ENCODE results near the gene KCNH1. TPM values are rescaled to one million over a fixed set of nuclear protein-coding genes. Genes with fewer than 3 reads are reported as not detected.

Gene KCNH1
- total RNA-seq, 4 donors from 2014 or later = 0.53 to 16.5 (median 2.4) TPM

DNA sequence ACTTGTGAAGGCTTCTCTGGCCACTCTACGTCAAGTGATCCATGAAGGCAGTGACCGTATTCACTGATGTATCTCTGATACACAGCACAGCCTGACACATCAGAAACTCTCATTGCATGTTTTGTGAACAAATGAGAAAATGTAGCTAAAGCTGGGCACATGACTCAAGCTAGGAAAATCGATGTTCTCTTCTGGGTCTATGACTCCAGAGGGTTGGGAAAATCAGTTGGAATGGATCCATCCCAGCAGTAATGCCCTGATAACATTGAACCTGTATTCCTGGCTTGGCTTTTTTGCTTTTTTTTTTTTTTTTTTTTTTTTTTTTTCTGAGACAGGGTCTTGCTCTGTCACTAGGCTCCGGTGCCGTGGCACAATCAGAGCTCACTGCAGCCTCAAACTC lies 395.7 kb downstream of the KCNH1 start:
- H3K4me3 ChIP-seq = no peak overlapping the region

DNA sequence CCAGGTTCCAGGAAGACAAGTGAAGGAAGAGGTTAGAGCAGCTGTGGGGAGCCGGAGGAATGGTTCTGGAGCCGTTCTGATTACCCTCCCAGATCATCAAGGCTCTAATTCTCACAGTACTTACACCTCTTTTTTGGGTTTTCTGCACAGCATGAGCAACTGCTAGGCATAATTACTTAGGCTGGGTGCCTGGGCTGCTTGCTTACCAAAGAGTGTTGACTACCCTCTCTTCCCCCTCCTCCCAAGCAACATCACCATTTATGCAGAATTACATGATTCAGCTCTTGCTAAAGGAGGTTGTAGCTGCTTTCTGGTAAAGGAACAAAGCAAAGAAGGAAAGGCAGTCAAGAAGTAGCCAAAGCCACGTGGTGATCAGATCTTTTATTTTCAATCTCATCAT lies 397.2 kb downstream of the KCNH1 start:
- no peaks in the 10 kb centered on the region for H3K9me3 ChIP-seq
- TF ChIP-seq, protein P1, sequence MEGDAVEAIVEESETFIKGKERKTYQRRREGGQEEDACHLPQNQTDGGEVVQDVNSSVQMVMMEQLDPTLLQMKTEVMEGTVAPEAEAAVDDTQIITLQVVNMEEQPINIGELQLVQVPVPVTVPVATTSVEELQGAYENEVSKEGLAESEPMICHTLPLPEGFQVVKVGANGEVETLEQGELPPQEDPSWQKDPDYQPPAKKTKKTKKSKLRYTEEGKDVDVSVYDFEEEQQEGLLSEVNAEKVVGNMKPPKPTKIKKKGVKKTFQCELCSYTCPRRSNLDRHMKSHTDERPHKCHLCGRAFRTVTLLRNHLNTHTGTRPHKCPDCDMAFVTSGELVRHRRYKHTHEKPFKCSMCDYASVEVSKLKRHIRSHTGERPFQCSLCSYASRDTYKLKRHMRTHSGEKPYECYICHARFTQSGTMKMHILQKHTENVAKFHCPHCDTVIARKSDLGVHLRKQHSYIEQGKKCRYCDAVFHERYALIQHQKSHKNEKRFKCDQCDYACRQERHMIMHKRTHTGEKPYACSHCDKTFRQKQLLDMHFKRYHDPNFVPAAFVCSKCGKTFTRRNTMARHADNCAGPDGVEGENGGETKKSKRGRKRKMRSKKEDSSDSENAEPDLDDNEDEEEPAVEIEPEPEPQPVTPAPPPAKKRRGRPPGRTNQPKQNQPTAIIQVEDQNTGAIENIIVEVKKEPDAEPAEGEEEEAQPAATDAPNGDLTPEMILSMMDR (IDR thresholded peaks at IDR 0.05) = no peak
- no peak for TF ChIP-seq POLR2A (IDR thresholded peaks at IDR 0.05)
- H3K4me1 ChIP-seq = no peaks in the 10 kb centered on the region
- H3K27ac ChIP-seq = no peak overlapping the region
- no peaks in the 10 kb centered on the region for H3K36me3 ChIP-seq
- H3K4me3 ChIP-seq = no peak overlapping the region
- H3K27me3 ChIP-seq = no peaks in the 10 kb centered on the region
- no peak for DNase-seq

More for the DNA sequence above, 395.7 kb downstream of the KCNH1 start:
- no peak for TF ChIP-seq POLR2A (IDR thresholded peaks at IDR 0.05)
- TF ChIP-seq, protein P1 (IDR thresholded peaks at IDR 0.05) = no peak
- Histone ChIP-seq H3K4me1 (no peaks in the 10 kb centered on the region), H3K27ac (no peak overlapping the region), H3K27me3 (no peaks in the 10 kb centered on the region), H3K36me3 (no peaks in the 10 kb centered on the region), H3K9me3 (no peaks in the 10 kb centered on the region)
- DNase-seq = no peak

DNA sequence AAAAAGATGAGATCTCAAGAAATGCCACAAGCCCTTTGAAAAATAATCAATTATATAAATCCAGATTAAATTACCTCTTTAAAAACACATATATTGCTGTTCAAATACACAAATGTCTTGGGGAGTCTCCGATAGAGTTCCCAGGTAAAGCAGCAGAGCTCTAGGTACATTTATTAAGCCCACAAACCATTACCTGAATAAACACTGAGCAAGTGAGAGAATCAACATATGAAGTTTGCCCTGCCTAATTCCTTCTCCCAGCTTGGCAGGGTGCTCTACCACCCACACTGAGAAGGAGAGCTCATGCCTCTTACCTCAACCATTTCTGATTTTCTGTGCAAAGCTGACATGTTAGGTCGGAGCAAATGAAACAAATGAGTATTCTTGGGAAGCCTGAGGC lies 402.4 kb downstream of the KCNH1 start:
- Histone ChIP-seq H3K4me3 (no peak overlapping the region), H3K4me1 (no peaks in the 10 kb centered on the region), H3K27ac (no peak overlapping the region), H3K36me3 (no peaks in the 10 kb centered on the region), H3K27me3 (no peaks in the 10 kb centered on the region), H3K9me3 (no peaks in the 10 kb centered on the region)
- no peak for DNase-seq
- TF ChIP-seq POLR2A (IDR thresholded peaks at IDR 0.05) = no peak
- TF ChIP-seq, protein P1 (IDR thresholded peaks at IDR 0.05) = no peak

DNA sequence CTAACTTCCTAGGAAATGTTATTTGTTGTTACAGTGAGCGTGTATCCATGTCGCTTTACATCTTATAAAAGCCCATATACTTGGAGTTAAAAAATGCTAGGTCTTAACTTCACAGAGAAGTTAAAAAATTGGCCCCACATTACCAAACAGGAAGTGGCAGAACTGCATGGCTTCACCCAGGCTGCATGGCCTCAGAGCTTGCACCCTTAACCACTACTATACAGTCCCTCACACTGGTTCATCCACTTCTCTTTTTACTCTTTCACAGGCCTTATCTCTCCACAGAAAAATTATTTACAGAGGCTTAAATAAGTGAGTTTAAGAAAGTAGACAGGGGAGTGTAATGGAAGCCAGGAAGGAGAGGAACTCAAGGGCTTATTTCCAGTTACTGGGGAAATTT lies 402.8 kb downstream of the KCNH1 start:
- H3K36me3 ChIP-seq = no peaks in the 10 kb centered on the region
- H3K9me3 ChIP-seq = no peaks in the 10 kb centered on the region
- no peaks in the 10 kb centered on the region for H3K4me1 ChIP-seq
- no peak for TF ChIP-seq POLR2A (IDR thresholded peaks at IDR 0.05)
- TF ChIP-seq, protein P1 (IDR thresholded peaks at IDR 0.05) = no peak
- no peak overlapping the region for H3K4me3 ChIP-seq
- no peak overlapping the region for H3K27ac ChIP-seq
- no peaks in the 10 kb centered on the region for H3K27me3 ChIP-seq
- no peak for DNase-seq

DNA sequence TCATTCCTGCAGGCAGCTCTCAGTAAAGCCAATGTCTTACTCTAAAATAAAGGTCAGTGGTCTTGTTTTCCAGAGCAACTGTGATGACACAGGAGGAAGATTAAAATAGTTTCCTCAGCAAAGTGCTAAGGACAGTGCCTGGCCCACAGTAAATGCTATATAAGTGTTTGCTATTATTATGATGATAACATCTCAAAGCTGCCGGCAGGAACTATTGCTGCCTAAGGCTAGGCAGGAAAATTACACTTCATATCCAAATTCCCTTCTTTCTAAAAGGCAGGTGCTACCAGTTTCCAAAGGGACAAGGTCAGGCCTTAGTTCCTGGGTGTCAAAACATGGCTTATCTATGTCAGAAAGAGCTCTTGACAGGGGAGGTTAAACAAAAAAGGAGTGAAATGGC lies 403.9 kb downstream of the KCNH1 start:
- H3K9me3 ChIP-seq = no peaks in the 10 kb centered on the region
- H3K4me3 ChIP-seq = no peak overlapping the region
- TF ChIP-seq, protein P1 (IDR thresholded peaks at IDR 0.05) = no peak
- no peak for TF ChIP-seq POLR2A (IDR thresholded peaks at IDR 0.05)
- DNase-seq = no peak
- no peaks in the 10 kb centered on the region for H3K27me3 ChIP-seq
- H3K4me1 ChIP-seq = no peaks in the 10 kb centered on the region
- no peaks in the 10 kb centered on the region for H3K36me3 ChIP-seq
- H3K27ac ChIP-seq = no peak overlapping the region

All from Peyer's patch (tissue), 4 donors.